GM19351 (cell line): ENCODE results near the gene OR56A1.
"Not testable (repeated sequence)": the region's sequence is repeated elsewhere in the genome, so short reads cannot be mapped to it uniquely, and the experiment has no call there.

Experiments
- ATAC-seq: cut with Tn5 transposase; IDR thresholded peaks from one replicate; pipeline ENCODE4 v1.9.1; 2021; ENCODE audit warnings: mild to moderate bottlenecking, moderate library complexity; ENCODE audit not compliant: unreplicated experiment

The OR56A1 gene

GRCh38 chr11:6030708-6031405 is at the start of gene OR56A1:
Gene OR56A1, minus strand, starts transcription at chr11:6030758. Its CDS starts 3,066 bp downstream, at chr11:6027692.
- no peak for ATAC-seq

- ATAC-seq: no peak
These were observed 48.9 kb upstream of the OR56A1 start for GRCh38 chr11:6079463-6079862.

GRCh38 chr11:6077723-6078122 is 47.2 kb upstream of the OR56A1 start:
- ATAC-seq: no peak

- ATAC-seq: not testable (repeated sequence)
These were observed 45.9 kb upstream of the OR56A1 start for GRCh38 chr11:6076443-6076842.

GRCh38 chr11:6067502-6067901 is 36.9 kb upstream of the OR56A1 start:
- no peak for ATAC-seq

- ATAC-seq: peak; percentile 51
These were observed 32.3 kb upstream of the OR56A1 start for GRCh38 chr11:6062691-6063358.

GRCh38 chr11:6061475-6061874 is 30.9 kb upstream of the OR56A1 start:
- no peak for ATAC-seq

- ATAC-seq: no peak
These were observed 26.9 kb upstream of the OR56A1 start for GRCh38 chr11:6057452-6057851.

GRCh38 chr11:6055569-6055968 is 25.0 kb upstream of the OR56A1 start:
- ATAC-seq: no peak

GRCh38 chr11:6052374-6052773 is 21.8 kb upstream of the OR56A1 start:
- no peak for ATAC-seq

- ATAC-seq: no peak
These were observed 10.3 kb upstream of the OR56A1 start for GRCh38 chr11:6040874-6041273.

GRCh38 chr11:6027501-6027900 is 3.1 kb downstream of the OR56A1 start:
- ATAC-seq: no peak

GRCh38 chr11:6025056-6025455 is 5.5 kb downstream of the OR56A1 start:
- no peak for ATAC-seq

GRCh38 chr11:6022956-6023355 is 7.6 kb downstream of the OR56A1 start:
- ATAC-seq: peak; percentile 82

GRCh38 chr11:6013042-6013441 is 17.5 kb downstream of the OR56A1 start:
- ATAC-seq: no peak

GRCh38 chr11:6012035-6012668 is 18.4 kb downstream of the OR56A1 start:
- ATAC-seq: no peak

- no peak for ATAC-seq
These were observed 23.7 kb downstream of the OR56A1 start, which contains the start of gene OR56A4 for GRCh38 chr11:6006846-6007245. Gene OR56A4, minus strand, starts transcription at chr11:6006946. Its CDS starts 3,954 bp downstream, at chr11:6002992.

- no peak for ATAC-seq
These were observed 24.2 kb downstream of the OR56A1 start for GRCh38 chr11:6006395-6006794.

GRCh38 chr11:6002202-6002699 is 28.3 kb downstream of the OR56A1 start:
- no peak for ATAC-seq

GRCh38 chr11:5994791-5995190 is 35.8 kb downstream of the OR56A1 start:
- ATAC-seq: no peak

GRCh38 chr11:5992604-5993251 is 37.8 kb downstream of the OR56A1 start:
- ATAC-seq: peak; percentile 55
